GM23338 (cell line): ENCODE results near the gene CD93. TPM values are rescaled to one million over a fixed set of nuclear protein-coding genes. Genes with fewer than 3 reads are reported as not detected.

Source experiments
- ATAC-seq: fragments of 200-7000 bp; cut with Tn5 transposase; 3 replicates; pipeline ENCODE4 v1.9.1; 2020
- DNase-seq: peaks from one replicate; pipeline ENCODE4 v3.0.0-alpha.2; 2015; ENCODE audit warnings: low spot score
- H2AFZ ChIP-seq: fragments of 200-600 bp; sonication (generic); 2 replicates; pipeline ENCODE4 v1.8.0; 2016; ENCODE audit warnings: antibody characterized with exemption, mild to moderate bottlenecking, moderate library complexity
- H3F3A ChIP-seq: fragments of 200-600 bp; sonication (generic); replicated peaks from 2 replicates; pipeline ENCODE4 v1.8.0; 2017; ENCODE audit warnings: antibody characterized with exemption, mixed run types, low read depth
- H3K27ac ChIP-seq: fragments of 200-600 bp; sonication (generic); 2 replicates; pipeline ENCODE4 v1.6.1; 2016; ENCODE audit warnings: low read depth
- H3K27me3 ChIP-seq: fragments of 200-600 bp; sonication (generic); 2 replicates; pipeline ENCODE4 v1.8.0; 2016; ENCODE audit warnings: mild to moderate bottlenecking, mixed run types, moderate library complexity; ENCODE audit not compliant: insufficient read depth
- H3K36me3 ChIP-seq: fragments of 200-600 bp; sonication (generic); 2 replicates; pipeline ENCODE4 v1.8.0; 2016; ENCODE audit warnings: mild to moderate bottlenecking; ENCODE audit not compliant: insufficient read depth
- H3K4me1 ChIP-seq: fragments of 200-600 bp; sonication (generic); 2 replicates; pipeline ENCODE4 v1.8.0; 2016; ENCODE audit warnings: mild to moderate bottlenecking, moderate library complexity; ENCODE audit not compliant: insufficient read depth
- H3K4me2 ChIP-seq: fragments of 200-600 bp; sonication (generic); 2 replicates; pipeline ENCODE4 v1.7.1; 2017; ENCODE audit warnings: mixed run types
- H3K4me3 ChIP-seq: fragments of 200-600 bp; sonication (generic); 2 replicates; pipeline ENCODE4 v1.6.1; 2016; ENCODE audit warnings: mixed run types
- H3K79me2 ChIP-seq: fragments of 200-600 bp; sonication (generic); replicated peaks from 2 replicates; pipeline ENCODE4 v1.8.0; 2017; ENCODE audit warnings: mild to moderate bottlenecking; ENCODE audit not compliant: insufficient read depth
- H3K9me2 ChIP-seq: fragments of 200-600 bp; sonication (generic); 2 replicates; pipeline ENCODE4 v1.8.0; 2017; ENCODE audit not compliant: insufficient read depth
- H4K20me1 ChIP-seq: fragments of 200-600 bp; sonication (generic); replicated peaks from 2 replicates; pipeline ENCODE4 v1.8.0; 2017; ENCODE audit warnings: mild to moderate bottlenecking; ENCODE audit not compliant: insufficient read depth
- H3K27ac Mint-ChIP-seq: 2 replicates; pipeline ENCODE4 v1.8.0; 2020; ENCODE audit warnings: inconsistent platforms, mild to moderate bottlenecking, moderate library complexity, mixed read lengths
- H3K27me3 Mint-ChIP-seq: 3 replicates; pipeline ENCODE4 v1.8.0; 2022; ENCODE audit warnings: low read depth, mild to moderate bottlenecking, moderate library complexity, mixed read lengths, inconsistent platforms; ENCODE audit not compliant: insufficient read depth, poor library complexity
- H3K36me3 Mint-ChIP-seq: 3 replicates; pipeline ENCODE4 v1.8.0; 2021; ENCODE audit warnings: low read depth, mild to moderate bottlenecking, inconsistent platforms, moderate library complexity, mixed read lengths
- H3K4me1 Mint-ChIP-seq: 3 replicates; pipeline ENCODE4 v1.8.0; 2020; ENCODE audit warnings: mild to moderate bottlenecking, inconsistent platforms, mixed read lengths
- H3K4me3 Mint-ChIP-seq: 3 replicates; pipeline ENCODE4 v1.8.0; 2021; ENCODE audit warnings: moderate library complexity, mild to moderate bottlenecking, inconsistent platforms, mixed read lengths
- H3K9me3 Mint-ChIP-seq: 3 replicates; pipeline ENCODE4 v1.8.0; 2020; ENCODE audit warnings: moderate library complexity, mild to moderate bottlenecking, inconsistent platforms, mixed read lengths
- CREB1 ChIP-seq: fragments of 250-450 bp; sonication (Bioruptor Pico); IDR thresholded peaks from 2 replicates; pipeline ENCODE4 v1.5.0; 2020; ENCODE audit warnings: low read depth, mild to moderate bottlenecking, moderate library complexity
- EZH2 ChIP-seq: fragments of 200-600 bp; sonication (generic); IDR thresholded peaks from one replicate; pipeline ENCODE4 v1.8.0; 2017; ENCODE audit warnings: antibody characterized with exemption, mild to moderate bottlenecking, low read depth; ENCODE audit not compliant: unreplicated experiment
- EZH2phosphoT487 ChIP-seq: fragments of 200-600 bp; sonication (generic); IDR thresholded peaks from one replicate; pipeline ENCODE4 v1.8.1; 2018; ENCODE audit warnings: antibody characterized with exemption; ENCODE audit not compliant: unreplicated experiment
- JUNB ChIP-seq: IDR thresholded peaks from one replicate; pipeline ENCODE4 v1.6.1; 2016; ENCODE audit warnings: antibody characterized with exemption; ENCODE audit not compliant: unreplicated experiment
- NANOG ChIP-seq: IDR thresholded peaks from 2 replicates; pipeline ENCODE4 v1.6.1; 2016; ENCODE audit warnings: antibody characterized with exemption, borderline replicate concordance
- POLR2AphosphoS5 ChIP-seq: IDR thresholded peaks from 2 replicates; pipeline ENCODE4 v1.6.1; 2016; ENCODE audit warnings: antibody characterized with exemption, low read depth
- STAT1 ChIP-seq: IDR thresholded peaks from one replicate; pipeline ENCODE4 v1.6.1; 2016; ENCODE audit warnings: antibody characterized with exemption; ENCODE audit not compliant: unreplicated experiment
- ZNF114 ChIP-seq: fragments of 250-450 bp; sonication (Bioruptor Pico); IDR thresholded peaks from 2 replicates; pipeline ENCODE4 v1.5.0; 2020; ENCODE audit warnings: mild to moderate bottlenecking, moderate library complexity
- ZNF331 ChIP-seq: fragments of 250-450 bp; sonication (Bioruptor Pico); IDR thresholded peaks from 2 replicates; pipeline ENCODE4 v1.5.0; 2020; ENCODE audit warnings: low read depth, mild to moderate bottlenecking, moderate library complexity
- polyA plus RNA-seq: library from polyadenylated mRNA; unstranded; fragments of >200 nt; fragmentation: Nextera tagmentation; extraction: Ambion mirVana; gene quantifications from 2 replicates; pipeline ENCODE4 v1.2.1, GENCODE V29; 2016
- total RNA-seq: library from RNA; depleted of rRNA; stranded (reverse); fragments of >200 nt; shearing (Covaris generic); gene quantifications from 2 replicates; pipeline ENCODE4 v1.2.3, GENCODE V29; 2014
- TF ChIP-seq, protein P1 (sequence below), 2 experiments: fragments of 200-600 bp in 1 of 2; sonication (generic) in 1 of 2; conservative IDR thresholded peaks; 2 replicates each; pipeline versions ENCODE4 v1.5.1 to v1.6.1; 2016 to 2017; ENCODE audit warnings: antibody characterized with exemption in 2 of 2, low read depth in 2 of 2, mild to moderate bottlenecking in 2 of 2, moderate library complexity in 1 of 2
- TF ChIP-seq, protein P2 (sequence below): IDR thresholded peaks from one replicate; pipeline ENCODE4 v1.6.1; 2018; ENCODE audit warnings: antibody characterized with exemption; ENCODE audit not compliant: unreplicated experiment
- TF ChIP-seq, protein P3 (sequence below): IDR thresholded peaks from 2 replicates; pipeline ENCODE4 v1.6.1; 2016; ENCODE audit warnings: antibody characterized with exemption
- TF ChIP-seq, protein P4 (sequence below): fragments of 250-450 bp; sonication (Bioruptor Pico); IDR thresholded peaks from 2 replicates; pipeline ENCODE4 v1.5.0; 2020; ENCODE audit warnings: mild to moderate bottlenecking, moderate library complexity

Gene CD93
- total and polyA plus RNA-seq, 2 experiments from 2014 or later, result 0.03 TPM; not detected in 1

DNA sequence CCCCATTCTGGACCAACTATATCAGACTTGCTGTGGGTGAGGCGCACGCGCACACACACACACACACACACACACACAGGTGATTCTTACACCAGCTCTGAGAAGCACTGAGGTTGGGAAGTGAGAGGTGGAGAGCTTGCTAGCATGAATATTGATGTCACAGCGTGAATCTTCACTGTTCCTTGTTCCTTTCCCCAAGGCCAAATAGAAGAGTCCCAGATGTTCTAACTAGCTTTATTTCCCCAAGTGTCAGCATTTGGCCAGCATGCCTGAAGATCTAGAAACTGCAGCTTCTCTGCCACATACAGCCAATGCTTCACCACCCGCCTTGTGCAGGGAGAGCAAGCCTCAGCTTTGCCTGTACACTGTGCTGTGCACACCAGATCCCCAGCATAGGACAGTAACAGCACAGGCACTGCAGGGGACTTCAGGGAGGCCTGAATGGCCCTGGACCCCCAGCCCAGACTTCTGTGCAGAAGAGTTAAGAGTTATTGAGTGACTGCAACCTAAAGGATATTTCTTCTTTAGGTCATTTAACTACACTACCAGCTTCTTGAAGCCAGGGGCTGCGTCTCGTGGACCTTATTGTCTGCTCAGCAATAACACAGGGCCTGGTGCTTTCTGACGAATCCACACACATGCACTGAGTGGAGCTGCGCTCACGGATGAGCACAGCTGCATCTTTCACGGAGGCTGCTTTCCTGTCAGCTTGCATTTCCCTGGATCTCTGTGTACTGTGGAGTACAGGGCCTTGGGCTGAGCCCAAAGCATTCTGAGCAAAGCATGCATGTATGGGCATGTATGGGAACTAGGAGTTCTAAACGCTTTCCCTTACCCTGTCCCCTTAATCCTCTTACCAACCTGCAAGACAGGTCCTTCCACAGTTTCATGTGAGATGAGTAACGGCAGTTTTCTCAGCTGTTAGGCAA lies 13.9 kb upstream of the CD93 start:
- no peaks in the 10 kb centered on the region for H3K9me2 ChIP-seq
- no peak overlapping the region for H2AFZ ChIP-seq
- H3K4me2 ChIP-seq, result no peak overlapping the region
- no peaks in the 10 kb centered on the region for H3K9me3 Mint-ChIP-seq
- no peaks in the 10 kb centered on the region for H3K36me3 ChIP-seq
- H3K27ac ChIP-seq, result no peak overlapping the region
- H3K27me3 Mint-ChIP-seq, result peaks cover 2% of the 10 kb centered on the region
- H3K27ac Mint-ChIP-seq, result no peak overlapping the region
- H4K20me1 ChIP-seq, result no peaks in the 10 kb centered on the region
- no peaks in the 10 kb centered on the region for H3K79me2 ChIP-seq
- no peak for TF ChIP-seq JUNB
- TF ChIP-seq ZNF331 (CRISPR knock-in tag), result no peak
- no peak for TF ChIP-seq EZH2phosphoT487
- TF ChIP-seq, protein P1, sequence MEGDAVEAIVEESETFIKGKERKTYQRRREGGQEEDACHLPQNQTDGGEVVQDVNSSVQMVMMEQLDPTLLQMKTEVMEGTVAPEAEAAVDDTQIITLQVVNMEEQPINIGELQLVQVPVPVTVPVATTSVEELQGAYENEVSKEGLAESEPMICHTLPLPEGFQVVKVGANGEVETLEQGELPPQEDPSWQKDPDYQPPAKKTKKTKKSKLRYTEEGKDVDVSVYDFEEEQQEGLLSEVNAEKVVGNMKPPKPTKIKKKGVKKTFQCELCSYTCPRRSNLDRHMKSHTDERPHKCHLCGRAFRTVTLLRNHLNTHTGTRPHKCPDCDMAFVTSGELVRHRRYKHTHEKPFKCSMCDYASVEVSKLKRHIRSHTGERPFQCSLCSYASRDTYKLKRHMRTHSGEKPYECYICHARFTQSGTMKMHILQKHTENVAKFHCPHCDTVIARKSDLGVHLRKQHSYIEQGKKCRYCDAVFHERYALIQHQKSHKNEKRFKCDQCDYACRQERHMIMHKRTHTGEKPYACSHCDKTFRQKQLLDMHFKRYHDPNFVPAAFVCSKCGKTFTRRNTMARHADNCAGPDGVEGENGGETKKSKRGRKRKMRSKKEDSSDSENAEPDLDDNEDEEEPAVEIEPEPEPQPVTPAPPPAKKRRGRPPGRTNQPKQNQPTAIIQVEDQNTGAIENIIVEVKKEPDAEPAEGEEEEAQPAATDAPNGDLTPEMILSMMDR (conservative IDR thresholded peaks at IDR 0.05; ENCODE audit: low read depth in 2 of 2), result no peak
- no peak for TF ChIP-seq EZH2
- TF ChIP-seq, protein P2, sequence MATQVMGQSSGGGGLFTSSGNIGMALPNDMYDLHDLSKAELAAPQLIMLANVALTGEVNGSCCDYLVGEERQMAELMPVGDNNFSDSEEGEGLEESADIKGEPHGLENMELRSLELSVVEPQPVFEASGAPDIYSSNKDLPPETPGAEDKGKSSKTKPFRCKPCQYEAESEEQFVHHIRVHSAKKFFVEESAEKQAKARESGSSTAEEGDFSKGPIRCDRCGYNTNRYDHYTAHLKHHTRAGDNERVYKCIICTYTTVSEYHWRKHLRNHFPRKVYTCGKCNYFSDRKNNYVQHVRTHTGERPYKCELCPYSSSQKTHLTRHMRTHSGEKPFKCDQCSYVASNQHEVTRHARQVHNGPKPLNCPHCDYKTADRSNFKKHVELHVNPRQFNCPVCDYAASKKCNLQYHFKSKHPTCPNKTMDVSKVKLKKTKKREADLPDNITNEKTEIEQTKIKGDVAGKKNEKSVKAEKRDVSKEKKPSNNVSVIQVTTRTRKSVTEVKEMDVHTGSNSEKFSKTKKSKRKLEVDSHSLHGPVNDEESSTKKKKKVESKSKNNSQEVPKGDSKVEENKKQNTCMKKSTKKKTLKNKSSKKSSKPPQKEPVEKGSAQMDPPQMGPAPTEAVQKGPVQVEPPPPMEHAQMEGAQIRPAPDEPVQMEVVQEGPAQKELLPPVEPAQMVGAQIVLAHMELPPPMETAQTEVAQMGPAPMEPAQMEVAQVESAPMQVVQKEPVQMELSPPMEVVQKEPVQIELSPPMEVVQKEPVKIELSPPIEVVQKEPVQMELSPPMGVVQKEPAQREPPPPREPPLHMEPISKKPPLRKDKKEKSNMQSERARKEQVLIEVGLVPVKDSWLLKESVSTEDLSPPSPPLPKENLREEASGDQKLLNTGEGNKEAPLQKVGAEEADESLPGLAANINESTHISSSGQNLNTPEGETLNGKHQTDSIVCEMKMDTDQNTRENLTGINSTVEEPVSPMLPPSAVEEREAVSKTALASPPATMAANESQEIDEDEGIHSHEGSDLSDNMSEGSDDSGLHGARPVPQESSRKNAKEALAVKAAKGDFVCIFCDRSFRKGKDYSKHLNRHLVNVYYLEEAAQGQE, result no peak
- TF ChIP-seq POLR2AphosphoS5, result no peak
- no peak for TF ChIP-seq STAT1
- TF ChIP-seq NANOG, result no peak
- TF ChIP-seq CREB1, result no peak
- TF ChIP-seq, protein P3, sequence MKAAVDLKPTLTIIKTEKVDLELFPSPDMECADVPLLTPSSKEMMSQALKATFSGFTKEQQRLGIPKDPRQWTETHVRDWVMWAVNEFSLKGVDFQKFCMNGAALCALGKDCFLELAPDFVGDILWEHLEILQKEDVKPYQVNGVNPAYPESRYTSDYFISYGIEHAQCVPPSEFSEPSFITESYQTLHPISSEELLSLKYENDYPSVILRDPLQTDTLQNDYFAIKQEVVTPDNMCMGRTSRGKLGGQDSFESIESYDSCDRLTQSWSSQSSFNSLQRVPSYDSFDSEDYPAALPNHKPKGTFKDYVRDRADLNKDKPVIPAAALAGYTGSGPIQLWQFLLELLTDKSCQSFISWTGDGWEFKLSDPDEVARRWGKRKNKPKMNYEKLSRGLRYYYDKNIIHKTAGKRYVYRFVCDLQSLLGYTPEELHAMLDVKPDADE, result no peak
- TF ChIP-seq ZNF114 (CRISPR knock-in tag), result no peak
- TF ChIP-seq, protein P4, sequence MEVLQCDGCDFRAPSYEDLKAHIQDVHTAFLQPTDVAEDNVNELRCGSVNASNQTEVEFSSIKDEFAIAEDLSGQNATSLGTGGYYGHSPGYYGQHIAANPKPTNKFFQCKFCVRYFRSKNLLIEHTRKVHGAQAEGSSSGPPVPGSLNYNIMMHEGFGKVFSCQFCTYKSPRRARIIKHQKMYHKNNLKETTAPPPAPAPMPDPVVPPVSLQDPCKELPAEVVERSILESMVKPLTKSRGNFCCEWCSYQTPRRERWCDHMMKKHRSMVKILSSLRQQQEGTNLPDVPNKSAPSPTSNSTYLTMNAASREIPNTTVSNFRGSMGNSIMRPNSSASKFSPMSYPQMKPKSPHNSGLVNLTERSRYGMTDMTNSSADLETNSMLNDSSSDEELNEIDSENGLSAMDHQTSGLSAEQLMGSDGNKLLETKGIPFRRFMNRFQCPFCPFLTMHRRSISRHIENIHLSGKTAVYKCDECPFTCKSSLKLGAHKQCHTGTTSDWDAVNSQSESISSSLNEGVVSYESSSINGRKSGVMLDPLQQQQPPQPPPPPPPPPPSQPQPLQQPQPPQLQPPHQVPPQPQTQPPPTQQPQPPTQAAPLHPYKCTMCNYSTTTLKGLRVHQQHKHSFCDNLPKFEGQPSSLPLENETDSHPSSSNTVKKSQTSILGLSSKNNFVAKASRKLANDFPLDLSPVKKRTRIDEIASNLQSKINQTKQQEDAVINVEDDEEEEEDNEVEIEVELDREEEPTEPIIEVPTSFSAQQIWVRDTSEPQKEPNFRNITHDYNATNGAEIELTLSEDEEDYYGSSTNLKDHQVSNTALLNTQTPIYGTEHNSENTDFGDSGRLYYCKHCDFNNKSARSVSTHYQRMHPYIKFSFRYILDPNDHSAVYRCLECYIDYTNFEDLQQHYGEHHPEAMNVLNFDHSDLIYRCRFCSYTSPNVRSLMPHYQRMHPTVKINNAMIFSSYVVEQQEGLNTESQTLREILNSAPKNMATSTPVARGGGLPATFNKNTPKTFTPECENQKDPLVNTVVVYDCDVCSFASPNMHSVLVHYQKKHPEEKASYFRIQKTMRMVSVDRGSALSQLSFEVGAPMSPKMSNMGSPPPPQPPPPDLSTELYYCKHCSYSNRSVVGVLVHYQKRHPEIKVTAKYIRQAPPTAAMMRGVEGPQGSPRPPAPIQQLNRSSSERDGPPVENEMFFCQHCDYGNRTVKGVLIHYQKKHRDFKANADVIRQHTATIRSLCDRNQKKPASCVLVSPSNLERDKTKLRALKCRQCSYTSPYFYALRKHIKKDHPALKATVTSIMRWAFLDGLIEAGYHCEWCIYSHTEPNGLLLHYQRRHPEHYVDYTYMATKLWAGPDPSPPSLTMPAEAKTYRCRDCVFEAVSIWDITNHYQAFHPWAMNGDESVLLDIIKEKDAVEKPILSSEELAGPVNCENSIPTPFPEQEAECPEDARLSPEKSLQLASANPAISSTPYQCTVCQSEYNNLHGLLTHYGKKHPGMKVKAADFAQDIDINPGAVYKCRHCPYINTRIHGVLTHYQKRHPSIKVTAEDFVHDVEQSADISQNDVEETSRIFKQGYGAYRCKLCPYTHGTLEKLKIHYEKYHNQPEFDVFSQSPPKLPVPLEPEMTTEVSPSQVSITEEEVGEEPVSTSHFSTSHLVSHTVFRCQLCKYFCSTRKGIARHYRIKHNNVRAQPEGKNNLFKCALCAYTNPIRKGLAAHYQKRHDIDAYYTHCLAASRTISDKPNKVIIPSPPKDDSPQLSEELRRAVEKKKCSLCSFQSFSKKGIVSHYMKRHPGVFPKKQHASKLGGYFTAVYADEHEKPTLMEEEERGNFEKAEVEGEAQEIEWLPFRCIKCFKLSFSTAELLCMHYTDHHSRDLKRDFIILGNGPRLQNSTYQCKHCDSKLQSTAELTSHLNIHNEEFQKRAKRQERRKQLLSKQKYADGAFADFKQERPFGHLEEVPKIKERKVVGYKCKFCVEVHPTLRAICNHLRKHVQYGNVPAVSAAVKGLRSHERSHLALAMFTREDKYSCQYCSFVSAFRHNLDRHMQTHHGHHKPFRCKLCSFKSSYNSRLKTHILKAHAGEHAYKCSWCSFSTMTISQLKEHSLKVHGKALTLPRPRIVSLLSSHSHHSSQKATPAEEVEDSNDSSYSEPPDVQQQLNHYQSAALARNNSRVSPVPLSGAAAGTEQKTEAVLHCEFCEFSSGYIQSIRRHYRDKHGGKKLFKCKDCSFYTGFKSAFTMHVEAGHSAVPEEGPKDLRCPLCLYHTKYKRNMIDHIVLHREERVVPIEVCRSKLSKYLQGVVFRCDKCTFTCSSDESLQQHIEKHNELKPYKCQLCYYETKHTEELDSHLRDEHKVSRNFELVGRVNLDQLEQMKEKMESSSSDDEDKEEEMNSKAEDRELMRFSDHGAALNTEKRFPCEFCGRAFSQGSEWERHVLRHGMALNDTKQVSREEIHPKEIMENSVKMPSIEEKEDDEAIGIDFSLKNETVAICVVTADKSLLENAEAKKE (CRISPR knock-in tag), result no peak
- ATAC-seq (no peak), DNase-seq (no peak)
- no peak overlapping the region for H3K4me3 Mint-ChIP-seq
- no peaks in the 10 kb centered on the region for H3K4me1 ChIP-seq
- H3F3A ChIP-seq, result no peaks in the 10 kb centered on the region
- H3K4me3 ChIP-seq, result no peak overlapping the region
- H3K4me1 Mint-ChIP-seq, result peaks cover 3% of the 10 kb centered on the region; the same call in 2 of the 3 replicates
- H3K27me3 ChIP-seq, result no peaks in the 10 kb centered on the region
- no peaks in the 10 kb centered on the region for H3K36me3 Mint-ChIP-seq
